Measurements from ENCODE around the gene PDE1C.

Gene PDE1C

DNA sequence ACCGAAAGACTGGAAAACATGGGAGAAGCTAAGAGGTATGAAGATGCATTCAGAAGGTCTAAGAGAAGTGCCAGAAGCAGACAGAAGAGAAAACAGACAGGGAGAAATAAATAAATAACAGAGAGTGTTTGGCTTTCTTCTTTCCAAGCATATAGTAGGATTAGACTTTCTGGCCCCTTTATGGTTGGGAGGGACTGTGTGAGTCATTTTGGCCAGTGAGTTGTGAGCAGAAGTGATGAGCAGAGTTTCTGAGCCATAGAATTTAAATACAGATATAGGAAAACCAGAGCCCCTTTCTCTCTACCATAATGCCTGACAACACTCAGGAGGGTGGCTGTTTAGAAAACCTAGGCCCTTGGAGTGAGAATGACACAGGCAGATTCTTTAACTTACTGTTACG lies 212.2 kb downstream of the PDE1C start:
- TF ChIP-seq EZH2phosphoT487 (IDR thresholded peaks at IDR 0.05; ENCODE audit: low read depth): no peak
- TF ChIP-seq, protein P1, sequence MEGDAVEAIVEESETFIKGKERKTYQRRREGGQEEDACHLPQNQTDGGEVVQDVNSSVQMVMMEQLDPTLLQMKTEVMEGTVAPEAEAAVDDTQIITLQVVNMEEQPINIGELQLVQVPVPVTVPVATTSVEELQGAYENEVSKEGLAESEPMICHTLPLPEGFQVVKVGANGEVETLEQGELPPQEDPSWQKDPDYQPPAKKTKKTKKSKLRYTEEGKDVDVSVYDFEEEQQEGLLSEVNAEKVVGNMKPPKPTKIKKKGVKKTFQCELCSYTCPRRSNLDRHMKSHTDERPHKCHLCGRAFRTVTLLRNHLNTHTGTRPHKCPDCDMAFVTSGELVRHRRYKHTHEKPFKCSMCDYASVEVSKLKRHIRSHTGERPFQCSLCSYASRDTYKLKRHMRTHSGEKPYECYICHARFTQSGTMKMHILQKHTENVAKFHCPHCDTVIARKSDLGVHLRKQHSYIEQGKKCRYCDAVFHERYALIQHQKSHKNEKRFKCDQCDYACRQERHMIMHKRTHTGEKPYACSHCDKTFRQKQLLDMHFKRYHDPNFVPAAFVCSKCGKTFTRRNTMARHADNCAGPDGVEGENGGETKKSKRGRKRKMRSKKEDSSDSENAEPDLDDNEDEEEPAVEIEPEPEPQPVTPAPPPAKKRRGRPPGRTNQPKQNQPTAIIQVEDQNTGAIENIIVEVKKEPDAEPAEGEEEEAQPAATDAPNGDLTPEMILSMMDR (IDR thresholded peaks at IDR 0.05; ENCODE audit: low read depth, low read length): no peak

DNA sequence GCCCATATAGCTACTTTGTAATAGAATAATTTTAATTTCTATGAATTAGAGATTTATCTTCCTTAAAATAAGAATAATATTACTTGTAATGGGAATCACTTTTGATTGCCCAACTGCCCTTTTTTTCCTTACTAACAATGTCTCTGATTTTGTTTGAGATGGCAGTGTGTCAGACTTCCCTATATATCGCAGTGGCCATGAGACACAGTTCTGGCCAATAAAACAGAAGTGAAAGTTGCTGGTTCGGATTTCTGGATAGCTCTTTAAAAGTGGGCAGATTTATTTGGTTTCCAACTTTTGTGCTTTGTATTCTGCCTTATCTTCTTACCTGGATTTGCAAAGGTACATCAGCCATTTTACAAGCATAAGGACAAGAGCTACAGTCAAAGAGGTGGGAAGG lies 213.0 kb downstream of the PDE1C start:
- H3K9me3 ChIP-seq (ENCODE audit: insufficient read depth, low read length): no peaks in the 10 kb centered on the region
- H3K36me3 ChIP-seq (replicated peaks; ENCODE audit: low read depth, low read length): no peaks in the 10 kb centered on the region
- H3K79me2 ChIP-seq (ENCODE audit: low read length): no peaks in the 10 kb centered on the region
- H3K27ac ChIP-seq (ENCODE audit: low read length): no peak overlapping the region
- TF ChIP-seq EZH2phosphoT487 (IDR thresholded peaks at IDR 0.05; ENCODE audit: low read depth): no peak
- TF ChIP-seq, protein P1 (IDR thresholded peaks at IDR 0.05; ENCODE audit: low read depth, low read length): no peak
- H3K4me2 ChIP-seq (ENCODE audit: low read length): no peak overlapping the region
- no peaks in the 10 kb centered on the region for H4K20me1 ChIP-seq (ENCODE audit: insufficient read depth, low read length)
- no peak overlapping the region for H3K4me3 ChIP-seq (ENCODE audit: low read length)
- H3K9ac ChIP-seq (ENCODE audit: low read length): no peak overlapping the region
- H2AFZ ChIP-seq (ENCODE audit: low read depth, low read length): no peak overlapping the region
- no peaks in the 10 kb centered on the region for H3K4me1 ChIP-seq (ENCODE audit: low read length)
- no peaks in the 10 kb centered on the region for H3K27me3 ChIP-seq (ENCODE audit: low read depth, low read length)

More for the DNA sequence above, 212.2 kb downstream of the PDE1C start:
- no peak overlapping the region for H2AFZ ChIP-seq (ENCODE audit: low read depth, low read length)
- no peaks in the 10 kb centered on the region for H4K20me1 ChIP-seq (ENCODE audit: insufficient read depth, low read length)
- no peaks in the 10 kb centered on the region for H3K79me2 ChIP-seq (ENCODE audit: low read length)
- no peaks in the 10 kb centered on the region for H3K27me3 ChIP-seq (ENCODE audit: low read depth, low read length)
- no peaks in the 10 kb centered on the region for H3K4me1 ChIP-seq (ENCODE audit: low read length)
- H3K9ac ChIP-seq (ENCODE audit: low read length): no peak overlapping the region
- H3K27ac ChIP-seq (ENCODE audit: low read length): no peak overlapping the region
- H3K4me2 ChIP-seq (ENCODE audit: low read length): no peak overlapping the region
- no peak overlapping the region for H3K4me3 ChIP-seq (ENCODE audit: low read length)
- no peaks in the 10 kb centered on the region for H3K9me3 ChIP-seq (ENCODE audit: insufficient read depth, low read length)
- H3K36me3 ChIP-seq (replicated peaks; ENCODE audit: low read depth, low read length): no peaks in the 10 kb centered on the region

DNA sequence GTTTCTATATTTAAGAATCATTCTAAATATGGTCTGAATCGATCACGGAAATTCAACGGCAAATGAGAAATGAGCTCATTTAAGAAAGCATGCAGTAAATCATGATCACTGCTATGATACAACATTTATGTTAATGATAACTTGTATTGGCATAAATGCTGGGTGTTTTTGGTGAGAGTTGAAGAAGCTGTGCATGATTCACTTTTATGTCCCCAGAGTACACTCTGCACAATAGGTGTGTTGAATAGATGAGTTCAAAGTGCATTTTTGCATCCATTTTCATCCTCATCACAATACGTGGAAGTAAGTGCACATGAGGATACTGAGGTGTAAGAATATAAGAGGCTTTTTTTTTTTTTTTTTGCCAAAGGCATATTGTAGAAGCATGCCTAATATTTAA lies 213.9 kb downstream of the PDE1C start:
- Histone ChIP-seq H3K9ac (ENCODE audit: low read length) (no peak overlapping the region), H3K27me3 (ENCODE audit: low read depth, low read length) (no peaks in the 10 kb centered on the region), H3K4me3 (ENCODE audit: low read length) (no peak overlapping the region)

DNA sequence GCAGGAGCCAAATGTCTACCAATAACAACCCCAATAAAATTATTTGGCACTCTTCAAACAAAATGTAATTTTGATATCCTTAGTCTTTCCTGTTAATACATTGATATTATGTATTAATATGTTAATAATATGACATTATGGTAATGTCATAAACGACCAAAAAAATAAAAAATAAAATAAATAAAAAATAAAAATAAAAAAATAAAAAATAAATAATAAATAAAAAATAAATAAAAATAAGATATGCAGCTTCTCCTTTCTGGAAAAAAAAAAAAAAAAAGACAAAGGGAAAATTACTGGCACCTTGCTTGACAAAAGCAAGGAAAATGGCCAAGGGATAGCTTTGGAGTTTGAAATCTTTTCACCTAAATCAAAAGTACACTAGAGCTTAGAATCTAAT lies 214.7 kb downstream of the PDE1C start:
- no peak overlapping the region for H3K4me2 ChIP-seq (ENCODE audit: low read length)
- H3K27me3 ChIP-seq (ENCODE audit: low read depth, low read length): no peaks in the 10 kb centered on the region
- H2AFZ ChIP-seq (ENCODE audit: low read depth, low read length): no peak overlapping the region
- TF ChIP-seq, protein P1 (IDR thresholded peaks at IDR 0.05; ENCODE audit: low read depth, low read length): no peak
- TF ChIP-seq EZH2phosphoT487 (IDR thresholded peaks at IDR 0.05; ENCODE audit: low read depth): no peak
- no peaks in the 10 kb centered on the region for H3K36me3 ChIP-seq (replicated peaks; ENCODE audit: low read depth, low read length)
- H4K20me1 ChIP-seq (ENCODE audit: insufficient read depth, low read length): no peaks in the 10 kb centered on the region
- H3K9ac ChIP-seq (ENCODE audit: low read length): no peak overlapping the region
- H3K27ac ChIP-seq (ENCODE audit: low read length): no peak overlapping the region
- H3K79me2 ChIP-seq (ENCODE audit: low read length): no peaks in the 10 kb centered on the region
- no peaks in the 10 kb centered on the region for H3K9me3 ChIP-seq (ENCODE audit: insufficient read depth, low read length)
- H3K4me1 ChIP-seq (ENCODE audit: low read length): no peaks in the 10 kb centered on the region
- H3K4me3 ChIP-seq (ENCODE audit: low read length): no peak overlapping the region

More for the DNA sequence above, 213.9 kb downstream of the PDE1C start:
- H3K36me3 ChIP-seq (replicated peaks; ENCODE audit: low read depth, low read length): no peaks in the 10 kb centered on the region
- no peak overlapping the region for H3K4me2 ChIP-seq (ENCODE audit: low read length)
- H4K20me1 ChIP-seq (ENCODE audit: insufficient read depth, low read length): no peaks in the 10 kb centered on the region
- no peak for TF ChIP-seq EZH2phosphoT487 (IDR thresholded peaks at IDR 0.05; ENCODE audit: low read depth)
- TF ChIP-seq, protein P1 (IDR thresholded peaks at IDR 0.05; ENCODE audit: low read depth, low read length): no peak
- H3K9me3 ChIP-seq (ENCODE audit: insufficient read depth, low read length): no peaks in the 10 kb centered on the region
- no peaks in the 10 kb centered on the region for H3K4me1 ChIP-seq (ENCODE audit: low read length)
- no peak overlapping the region for H3K27ac ChIP-seq (ENCODE audit: low read length)
- H2AFZ ChIP-seq (ENCODE audit: low read depth, low read length): no peak overlapping the region
- no peaks in the 10 kb centered on the region for H3K79me2 ChIP-seq (ENCODE audit: low read length)

Data from OCI-LY3 (cell line).